Liver (tissue), 9 donors: ENCODE data around the gene PRCD. TPM values are rescaled to one million over a fixed set of nuclear protein-coding genes. Genes with fewer than 3 reads are reported as not detected.

Experiments
- DNase-seq: peaks from one replicate; pipeline ENCODE4 v3.0.0-alpha.2; 2017; ENCODE audit warnings: low spot score
- H3K27ac ChIP-seq, 2 donors: one replicate each; pipeline ENCODE4 v1.7.0; 2013; ENCODE audit warnings: inconsistent platforms in 2 of 2, low read length in 2 of 2, control low read depth in 1 of 2, low read depth in 1 of 2, mild to moderate bottlenecking in 1 of 2
- H3K27me3 ChIP-seq, 4 donors: one replicate each; pipeline versions ENCODE4 v1.6.1 to v1.7.0; 2013; ENCODE audit warnings: low read length in 3 of 4, inconsistent platforms in 1 of 4, mild to moderate bottlenecking in 1 of 4, moderate library complexity in 1 of 4; ENCODE audit not compliant: control insufficient read depth in 4 of 4, insufficient read depth in 4 of 4
- H3K36me3 ChIP-seq, 4 donors: one replicate each; pipeline versions ENCODE4 v1.6.1 to v1.7.0; 2013; ENCODE audit warnings: low read length in 3 of 4, mild to moderate bottlenecking in 3 of 4, low read depth in 1 of 4, moderate library complexity in 1 of 4; ENCODE audit not compliant: control insufficient read depth in 4 of 4, insufficient read depth in 3 of 4
- H3K4me1 ChIP-seq, 4 donors: one replicate each; pipeline versions ENCODE4 v1.6.1 to v1.7.0; 2013; ENCODE audit warnings: low read length in 3 of 4, mild to moderate bottlenecking in 3 of 4, moderate library complexity in 1 of 4; ENCODE audit not compliant: control insufficient read depth in 4 of 4, insufficient read depth in 4 of 4
- H3K4me3 ChIP-seq, 3 donors: one replicate each; pipeline versions ENCODE4 v1.6.1 to v1.7.0; 2013; ENCODE audit warnings: low read length in 3 of 3, control low read depth in 1 of 3, low read depth in 1 of 3, mild to moderate bottlenecking in 1 of 3
- H3K9ac ChIP-seq, 2 donors: one replicate each; pipeline ENCODE4 v1.7.0; 2013; ENCODE audit warnings: low read length in 2 of 2, mild to moderate bottlenecking in 2 of 2, moderate library complexity in 2 of 2, control low read depth in 1 of 2, low read depth in 1 of 2
- H3K9me3 ChIP-seq, 4 donors: one replicate each; pipeline versions ENCODE4 v1.6.1 to v1.7.0; 2013; ENCODE audit warnings: low read length in 3 of 4; ENCODE audit not compliant: control insufficient read depth in 4 of 4
- ATF3 ChIP-seq: IDR thresholded peaks from 2 replicates; pipeline ENCODE4 v1.6.1; 2016; ENCODE audit warnings: antibody characterized with exemption
- FOXA1 ChIP-seq: IDR thresholded peaks from 2 replicates; pipeline ENCODE4 v1.6.1; 2016; ENCODE audit warnings: antibody characterized with exemption
- GABPA ChIP-seq, 2 donors: IDR thresholded peaks in 1 of 2; conservative IDR thresholded peaks in 1 of 2; 2 replicates each; pipeline ENCODE4 v1.6.1; 2016; ENCODE audit warnings: antibody characterized with exemption in 2 of 2, mild to moderate bottlenecking in 1 of 2, moderate library complexity in 1 of 2
- HNF4A ChIP-seq, 2 donors: conservative IDR thresholded peaks; 2 replicates each; pipeline ENCODE4 v1.6.1; 2016; ENCODE audit warnings: antibody characterized with exemption in 2 of 2, mild to moderate bottlenecking in 2 of 2
- HNF4G ChIP-seq: IDR thresholded peaks from 2 replicates; pipeline ENCODE4 v1.6.1; 2016; ENCODE audit warnings: antibody characterized with exemption
- JUND ChIP-seq, 2 donors: IDR thresholded peaks; 2 replicates each; pipeline ENCODE4 v1.6.1; 2016; ENCODE audit warnings: antibody characterized with exemption in 2 of 2
- NR2F2 ChIP-seq: IDR thresholded peaks from 2 replicates; pipeline ENCODE4 v1.6.1; 2016; ENCODE audit warnings: antibody characterized with exemption
- RXRA ChIP-seq, 2 donors: IDR thresholded peaks; 2 replicates each; pipeline ENCODE4 v1.6.1; 2017 to 2018; ENCODE audit warnings: antibody characterized with exemption in 2 of 2, mild to moderate bottlenecking in 1 of 2
- YY1 ChIP-seq: IDR thresholded peaks from 2 replicates; pipeline ENCODE4 v1.6.1; 2016; ENCODE audit warnings: antibody characterized with exemption, mild to moderate bottlenecking
- WGBS: extraction: QIAGEN DNeasy Blood & Tissue Kit; methylation state at CpG from one replicate; pipeline ENCODE4 v1.1.7; 2013; 5-methylcytosine and 5-hydroxymethylcytosine counted together
- polyA plus RNA-seq, 2 donors: library from polyadenylated mRNA; stranded (reverse) in 1 of 2; unstranded in 1 of 2; fragments of 200-250 nt in 1 of 2; fragments of >200 nt in 1 of 2; fragmentation: Nextera tagmentation in 1 of 2; extraction: Ambion mirVana in 1 of 2; gene quantifications; one replicate each; pipeline versions ENCODE4 v1.2.1 to v1.2.3, GENCODE V29; 2013 to 2015
- total RNA-seq, 2 donors: library from RNA; depleted of rRNA; stranded (reverse); fragments of >200 nt; gene quantifications; one replicate each; pipeline ENCODE4 v1.2.3, GENCODE V29; 2014
- TF ChIP-seq, protein P1 (sequence below): IDR thresholded peaks from 2 replicates; pipeline ENCODE4 v1.6.1; 2016; ENCODE audit warnings: antibody characterized with exemption
- TF ChIP-seq, protein P2 (sequence below): IDR thresholded peaks from 2 replicates; pipeline ENCODE4 v1.6.1; 2016; ENCODE audit warnings: antibody characterized with exemption
- donor health status: healthy.
- donor health status: healthy.
- donor health status: healthy.
- donor health status: healthy.
- donor health status: healthy.

The PRCD gene
- total and polyA plus RNA-seq, 4 donors = 0.63 to 1.0 (median 0.75) TPM; not detected in 1

- DNase-seq = no peak
- no peak overlapping the region for H3K27ac ChIP-seq
- no peak for TF ChIP-seq HNF4G
- TF ChIP-seq FOXA1 = no peak
- no peak for TF ChIP-seq JUND (IDR thresholded peaks at IDR 0.05)
- TF ChIP-seq, protein P1, sequence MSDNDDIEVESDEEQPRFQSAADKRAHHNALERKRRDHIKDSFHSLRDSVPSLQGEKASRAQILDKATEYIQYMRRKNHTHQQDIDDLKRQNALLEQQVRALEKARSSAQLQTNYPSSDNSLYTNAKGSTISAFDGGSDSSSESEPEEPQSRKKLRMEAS = no peak
- no peaks in the 10 kb centered on the region for H3K27me3 ChIP-seq
- no peaks in the 10 kb centered on the region for H3K9me3 ChIP-seq
- no peaks in the 10 kb centered on the region for H3K4me1 ChIP-seq
- WGBS = 97% methylated on average over 7 of the region's 7 CpGs
- no peaks in the 10 kb centered on the region for H3K36me3 ChIP-seq
- H3K4me3 ChIP-seq = no peak overlapping the region
- H3K9ac ChIP-seq = no peak overlapping the region
These were observed 38.0 kb downstream of the PRCD start for GRCh38 chr17:76577876-76578275.

- Histone ChIP-seq H3K9me3 (no peaks in the 10 kb centered on the region), H3K27ac (no peak overlapping the region), H3K9ac (no peak overlapping the region), H3K4me3 (no peak overlapping the region), H3K4me1 (no peaks in the 10 kb centered on the region), H3K27me3 (no peaks in the 10 kb centered on the region), H3K36me3 (no peaks in the 10 kb centered on the region)
- WGBS = 84% methylated on average over 5 of the region's 5 CpGs
- TF ChIP-seq HNF4G = no peak
- TF ChIP-seq HNF4A (conservative IDR thresholded peaks at IDR 0.05) = no peak
- no peak for TF ChIP-seq ATF3
- TF ChIP-seq NR2F2 = no peak
- TF ChIP-seq, protein P1 = no peak
- TF ChIP-seq, protein P2, sequence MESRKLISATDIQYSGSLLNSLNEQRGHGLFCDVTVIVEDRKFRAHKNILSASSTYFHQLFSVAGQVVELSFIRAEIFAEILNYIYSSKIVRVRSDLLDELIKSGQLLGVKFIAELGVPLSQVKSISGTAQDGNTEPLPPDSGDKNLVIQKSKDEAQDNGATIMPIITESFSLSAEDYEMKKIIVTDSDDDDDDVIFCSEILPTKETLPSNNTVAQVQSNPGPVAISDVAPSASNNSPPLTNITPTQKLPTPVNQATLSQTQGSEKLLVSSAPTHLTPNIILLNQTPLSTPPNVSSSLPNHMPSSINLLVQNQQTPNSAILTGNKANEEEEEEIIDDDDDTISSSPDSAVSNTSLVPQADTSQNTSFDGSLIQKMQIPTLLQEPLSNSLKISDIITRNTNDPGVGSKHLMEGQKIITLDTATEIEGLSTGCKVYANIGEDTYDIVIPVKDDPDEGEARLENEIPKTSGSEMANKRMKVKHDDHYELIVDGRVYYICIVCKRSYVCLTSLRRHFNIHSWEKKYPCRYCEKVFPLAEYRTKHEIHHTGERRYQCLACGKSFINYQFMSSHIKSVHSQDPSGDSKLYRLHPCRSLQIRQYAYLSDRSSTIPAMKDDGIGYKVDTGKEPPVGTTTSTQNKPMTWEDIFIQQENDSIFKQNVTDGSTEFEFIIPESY = no peak
- TF ChIP-seq JUND (IDR thresholded peaks at IDR 0.05) = no peak
- no peak for TF ChIP-seq YY1
- no peak for DNase-seq
These were observed 38.5 kb downstream of the PRCD start for GRCh38 chr17:76578376-76578775.

- H3K36me3 ChIP-seq = no peaks in the 10 kb centered on the region
- no peaks in the 10 kb centered on the region for H3K9me3 ChIP-seq
- no peak for DNase-seq
- H3K27me3 ChIP-seq = no peaks in the 10 kb centered on the region
- no peak overlapping the region for H3K4me3 ChIP-seq
- no peak for TF ChIP-seq NR2F2
- TF ChIP-seq RXRA (IDR thresholded peaks at IDR 0.05) = no peak
- TF ChIP-seq ATF3 = no peak
- no peak for TF ChIP-seq GABPA (IDR thresholded peaks at IDR 0.05 in 1 of 2, conservative IDR thresholded peaks at IDR 0.05 in 1 of 2)
- TF ChIP-seq HNF4A (conservative IDR thresholded peaks at IDR 0.05) = no peak
- no peak for TF ChIP-seq HNF4G
- H3K4me1 ChIP-seq = peaks cover 0 to under 1% (median 0%) of the 10 kb centered on the region in 4 donors
- H3K27ac ChIP-seq = no peak overlapping the region
- 88% methylated on average over 2 of the region's 2 CpGs for WGBS
- no peak overlapping the region for H3K9ac ChIP-seq
These were observed 39.4 kb downstream of the PRCD start for GRCh38 chr17:76579281-76579680.
